Eye (tissue), 1 donor: ENCODE results near the gene CSNK1G2.

Experiments used
- DNase-seq: peaks from one replicate; pipeline ENCODE4 v3.0.0-alpha.2; 2015

Gene CSNK1G2

GRCh38 chr19:1941146-1942077 is at the start of gene CSNK1G2:
Gene CSNK1G2, plus strand, starts transcription at chr19:1941172. Its CDS starts 28,601 bp downstream, at chr19:1969773.
- DNase-seq: no peak

GRCh38 chr19:1893791-1894190 is 47.2 kb upstream of the CSNK1G2 start:
- no peak for DNase-seq

GRCh38 chr19:1896508-1896907 is 44.5 kb upstream of the CSNK1G2 start:
- DNase-seq: no peak

DNA sequence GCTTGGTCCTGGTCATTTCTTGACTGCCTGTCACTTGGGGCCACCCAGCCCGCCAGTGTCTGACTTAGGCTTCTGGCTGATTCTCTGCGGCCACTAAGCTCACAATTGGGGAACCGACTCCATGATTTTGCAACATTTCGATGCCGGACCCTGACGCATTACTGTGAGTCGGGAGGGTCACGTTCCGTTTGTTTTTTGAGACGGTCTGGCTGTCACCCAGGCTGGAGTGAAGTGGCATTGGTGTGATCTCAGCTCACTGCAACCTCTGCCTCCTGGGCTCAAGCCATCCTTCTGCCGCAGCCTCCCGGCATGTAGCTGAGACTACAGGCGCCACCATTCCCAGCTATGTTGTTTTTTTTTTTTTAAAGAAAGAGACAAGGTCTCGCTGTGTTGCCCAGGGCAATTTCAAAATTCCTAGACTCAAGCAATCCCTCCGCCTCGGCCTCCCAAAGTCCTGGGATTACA is 39.0 kb upstream of the CSNK1G2 start:
- no peak for DNase-seq

- DNase-seq: no peak
Measured at GRCh38 chr19:1902923-1903322, 38.0 kb upstream of the CSNK1G2 start.

DNA sequence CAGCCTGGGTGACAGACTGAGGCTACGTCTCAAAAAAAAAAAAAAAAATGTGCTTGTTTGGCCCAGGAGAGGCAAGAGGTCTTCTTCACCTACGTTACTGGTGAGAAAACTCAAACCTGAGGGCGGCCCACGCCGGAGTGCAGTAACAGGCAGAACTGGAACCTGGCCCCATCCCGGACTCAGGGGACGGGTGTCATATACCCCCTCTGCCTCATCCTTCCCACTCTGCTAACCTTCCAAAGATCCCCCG is 36.2 kb upstream of the CSNK1G2 start:
- no peak for DNase-seq

DNA sequence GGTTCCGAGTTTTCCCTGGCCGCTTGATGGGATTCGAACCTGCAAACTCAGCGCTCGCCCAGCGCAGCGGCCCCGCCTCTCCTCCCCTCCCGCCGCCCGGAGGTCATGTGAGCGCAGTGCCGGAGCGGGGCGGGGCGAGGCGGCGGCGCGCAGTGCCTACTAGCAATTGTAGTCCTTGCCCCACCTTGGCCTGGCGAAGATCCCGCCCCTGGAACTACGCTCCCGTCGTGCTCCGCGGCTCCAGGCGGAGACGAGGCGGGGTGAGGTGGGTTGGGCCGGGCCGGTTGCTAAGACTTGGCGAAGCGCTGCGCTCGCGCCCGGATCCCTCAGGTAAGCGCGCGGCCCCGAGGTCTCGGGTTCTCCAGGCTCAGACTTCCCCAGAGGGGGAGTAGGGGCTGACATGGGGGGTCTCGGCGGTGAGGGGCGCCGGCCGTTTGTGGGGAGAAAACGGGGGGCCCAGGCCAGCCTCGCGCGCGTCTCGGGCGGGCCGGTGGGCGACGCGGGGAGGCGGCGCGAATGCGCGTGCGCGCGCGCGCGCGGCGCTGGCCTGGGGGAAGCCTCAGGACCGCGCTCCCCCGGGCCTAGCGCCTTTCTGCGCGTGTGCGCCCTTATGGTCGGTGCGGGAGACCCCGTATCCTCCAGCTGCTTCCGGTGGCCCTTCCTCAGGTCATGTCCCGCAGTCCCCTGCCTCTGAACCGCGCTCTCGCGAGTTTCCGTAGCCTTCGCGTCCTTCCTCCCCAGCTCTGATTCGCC is 35.7 kb upstream of the CSNK1G2 start, which contains the start of the genes ADAT3 and SCAMP4:
ADAT3 (plus strand) TSS at position 290 of the 753 bp plus-strand sequence. CDS start 6,649 bp downstream, outside the sequence.
SCAMP4 (plus strand) TSS at position 290 of the 753 bp plus-strand sequence. CDS start 9,621 bp downstream, outside the sequence.
- peak; percentile 99 for DNase-seq

GRCh38 chr19:1905863-1906375 is 35.1 kb upstream of the CSNK1G2 start:
- no peak for DNase-seq

GRCh38 chr19:1906985-1907562 is 33.9 kb upstream of the CSNK1G2 start:
- no peak for DNase-seq

GRCh38 chr19:1907563-1908363 is 33.2 kb upstream of the CSNK1G2 start:
- DNase-seq: no peak

DNA sequence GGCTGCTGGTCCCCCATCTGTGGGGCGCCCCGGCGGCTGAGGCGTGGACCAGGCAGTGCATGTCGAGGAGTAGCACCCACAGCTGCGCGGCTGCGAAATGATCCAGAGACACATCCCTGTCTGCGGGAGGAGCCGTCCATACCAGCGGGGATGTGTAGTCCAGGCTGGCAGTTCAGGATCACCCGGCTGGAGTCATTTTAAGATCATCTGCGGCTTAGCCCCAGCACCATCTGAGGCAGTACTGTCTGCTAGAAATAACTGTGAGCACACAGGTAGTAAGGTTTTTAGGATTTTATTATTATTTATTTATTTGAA is 32.7 kb upstream of the CSNK1G2 start:
- no peak for DNase-seq

DNA sequence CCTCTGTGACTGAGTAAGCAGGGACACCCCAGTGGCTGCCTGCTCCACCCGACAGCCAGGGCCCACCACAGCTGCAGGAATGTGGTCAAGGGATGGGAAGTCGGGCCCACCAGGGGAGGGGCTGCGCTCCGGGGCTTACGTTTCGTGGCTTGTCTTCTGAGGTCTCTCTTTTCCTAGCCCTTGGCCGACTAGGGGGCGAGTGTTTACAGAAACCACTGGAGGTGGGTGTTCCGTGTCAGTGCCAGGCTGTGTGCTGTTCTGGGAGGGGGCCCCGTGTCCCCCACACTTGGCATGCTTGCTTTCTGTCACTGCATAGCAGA is 31.3 kb upstream of the CSNK1G2 start:
- DNase-seq: no peak

GRCh38 chr19:1910177-1910576 is 30.8 kb upstream of the CSNK1G2 start:
- no peak for DNase-seq

- no peak for DNase-seq
Measured at GRCh38 chr19:1911098-1911497, 29.9 kb upstream of the CSNK1G2 start.

DNA sequence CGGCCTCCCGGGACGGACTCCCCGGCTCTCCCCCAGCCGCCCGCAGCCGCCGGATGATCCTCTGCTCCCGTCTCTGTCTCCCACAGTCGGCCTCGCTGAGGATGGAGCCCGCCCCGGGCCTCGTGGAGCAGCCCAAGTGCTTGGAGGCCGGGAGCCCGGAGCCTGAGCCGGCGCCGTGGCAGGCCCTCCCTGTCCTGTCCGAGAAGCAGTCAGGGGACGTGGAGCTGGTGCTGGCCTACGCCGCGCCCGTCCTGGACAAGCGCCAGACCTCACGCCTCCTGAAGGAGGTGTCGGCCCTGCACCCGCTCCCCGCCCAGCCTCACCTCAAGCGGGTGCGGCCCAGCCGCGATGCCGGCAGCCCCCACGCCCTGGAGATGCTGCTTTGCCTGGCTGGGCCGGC is 29.0 kb upstream of the CSNK1G2 start:
- no peak for DNase-seq

DNA sequence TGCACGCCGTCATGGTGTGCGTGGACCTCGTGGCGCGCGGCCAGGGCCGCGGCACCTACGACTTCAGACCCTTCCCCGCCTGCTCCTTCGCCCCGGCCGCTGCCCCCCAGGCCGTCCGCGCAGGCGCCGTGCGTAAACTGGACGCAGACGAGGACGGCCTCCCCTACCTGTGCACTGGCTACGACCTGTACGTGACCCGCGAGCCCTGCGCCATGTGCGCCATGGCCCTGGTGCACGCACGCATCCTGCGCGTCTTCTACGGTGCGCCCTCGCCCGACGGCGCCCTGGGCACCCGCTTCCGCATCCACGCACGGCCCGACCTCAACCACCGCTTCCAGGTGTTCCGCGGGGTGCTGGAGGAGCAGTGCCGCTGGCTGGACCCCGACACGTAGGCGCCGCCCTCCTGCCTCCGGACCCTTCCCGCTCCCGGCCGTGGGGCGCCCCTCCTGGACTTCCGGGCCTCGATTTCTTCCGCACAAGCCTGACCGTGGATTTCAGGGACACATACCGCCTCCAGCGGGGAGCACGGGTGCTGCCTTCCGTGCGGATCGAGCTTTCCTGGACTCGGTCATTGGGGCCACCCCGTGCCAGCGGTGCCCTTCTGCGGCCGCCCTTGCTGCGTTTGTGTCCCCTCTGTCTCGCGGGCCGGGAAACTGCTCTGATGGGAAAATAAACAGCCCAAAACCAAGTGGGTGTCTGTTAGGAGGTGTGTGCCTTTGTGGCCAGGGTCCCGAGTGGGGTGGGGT is 28.0 kb upstream of the CSNK1G2 start:
- DNase-seq: no peak

DNA sequence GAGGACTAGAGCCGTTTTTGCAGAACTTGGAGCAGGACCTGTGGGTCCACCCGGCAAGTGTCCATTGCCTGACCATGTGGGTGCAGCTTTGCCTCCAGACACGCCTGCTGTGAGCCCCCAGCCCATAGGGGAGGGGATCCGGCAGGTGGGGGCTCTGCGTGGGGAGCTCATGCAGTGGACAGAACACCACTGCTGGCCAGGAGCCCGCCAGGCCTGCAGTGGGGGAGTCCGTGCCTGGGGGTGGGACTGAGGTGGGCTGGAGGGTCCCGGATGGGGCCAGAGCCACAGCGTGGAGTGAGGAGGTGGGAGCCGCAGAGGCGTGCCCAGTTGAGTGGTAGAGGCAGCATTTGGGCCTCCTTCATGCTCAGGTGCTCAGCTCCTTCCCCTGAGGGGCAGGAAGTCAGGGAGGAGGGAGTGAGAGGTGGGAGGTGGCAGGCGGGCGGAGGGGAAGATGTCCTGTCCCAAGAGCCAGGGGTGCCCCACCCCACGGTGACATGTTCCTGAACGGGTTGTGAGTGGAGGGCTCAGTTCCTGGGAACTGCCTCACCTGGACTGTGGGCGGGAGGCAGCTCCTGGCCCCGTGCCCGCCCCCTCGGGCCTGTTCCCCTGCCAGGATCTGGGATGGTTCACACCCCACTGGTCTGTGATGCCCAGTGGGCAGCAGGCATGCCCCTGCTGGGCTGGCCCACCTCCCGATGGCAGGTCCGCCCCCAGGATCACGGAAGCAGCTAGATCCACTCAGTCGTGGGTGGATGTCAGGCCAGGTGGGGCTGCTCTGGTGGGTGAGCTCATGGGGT is 27.0 kb upstream of the CSNK1G2 start:
- no peak for DNase-seq

- DNase-seq: no peak
Measured at GRCh38 chr19:1914826-1915341, 26.1 kb upstream of the CSNK1G2 start.

DNA sequence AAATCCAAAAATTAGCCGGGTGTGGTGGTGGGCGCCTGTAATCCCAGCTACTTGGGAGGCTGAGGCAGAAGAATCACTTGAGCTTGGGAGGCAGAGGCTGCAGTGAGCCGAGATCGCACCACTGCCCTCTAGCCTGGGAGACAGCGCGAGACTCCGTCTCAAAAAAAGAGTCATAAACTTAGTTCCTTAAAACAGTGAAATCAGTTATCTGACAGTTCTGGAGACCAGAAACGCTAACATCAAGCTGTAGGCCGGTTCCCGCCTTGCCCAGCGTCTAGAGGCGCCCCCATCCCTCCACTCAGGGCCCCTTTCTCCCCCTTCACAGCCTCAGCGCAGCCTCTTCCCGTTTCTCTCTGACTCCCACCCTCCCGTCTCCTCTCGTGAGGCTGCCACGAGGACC is 23.8 kb upstream of the CSNK1G2 start:
- DNase-seq: no peak

GRCh38 chr19:1917926-1918325 is 23.0 kb upstream of the CSNK1G2 start:
- DNase-seq: no peak

DNA sequence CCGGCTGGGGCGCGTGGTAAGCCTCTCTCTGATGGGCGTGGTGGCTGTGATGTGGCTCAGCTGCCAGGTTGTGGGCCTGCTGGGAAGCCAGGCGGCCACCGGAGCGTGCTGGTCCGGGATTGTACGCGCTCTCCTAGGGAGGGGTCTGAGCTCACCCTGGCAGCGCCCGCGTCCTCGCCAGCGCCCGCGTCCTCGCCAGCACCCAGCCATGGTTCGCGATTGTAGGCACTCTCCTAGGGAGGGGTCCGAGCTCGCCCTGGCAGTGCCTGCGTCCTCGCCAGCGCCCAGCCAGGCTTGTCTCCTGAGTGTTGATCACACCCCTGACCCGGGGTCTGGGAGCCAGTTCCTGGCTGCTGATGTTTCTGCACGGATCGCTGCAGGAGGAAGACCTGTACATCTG is 22.0 kb upstream of the CSNK1G2 start:
- DNase-seq: no peak
